IPS-15b (cell line): ENCODE measurements around the gene GAA.

Experiments used
- H3K27me3 ChIP-seq: one replicate; pipeline ENCODE4 v1.6.1; 2013; ENCODE audit warnings: low read length; ENCODE audit not compliant: control insufficient read depth, insufficient read depth
- H3K36me3 ChIP-seq: one replicate; pipeline ENCODE4 v1.6.1; 2013; ENCODE audit warnings: low read length; ENCODE audit not compliant: control insufficient read depth, insufficient read depth
- H3K4me1 ChIP-seq: one replicate; pipeline ENCODE4 v1.6.1; 2013; ENCODE audit warnings: mild to moderate bottlenecking, low read length; ENCODE audit not compliant: control insufficient read depth, insufficient read depth
- H3K4me3 ChIP-seq: one replicate; pipeline ENCODE4 v1.5.1; 2013; ENCODE audit warnings: low read depth, low read length
- H3K9ac ChIP-seq: one replicate; pipeline ENCODE4 v1.6.1; 2013; ENCODE audit warnings: low read depth, mild to moderate bottlenecking, low read length
- H3K9me3 ChIP-seq: one replicate; pipeline ENCODE4 v1.6.1; 2013; ENCODE audit warnings: mild to moderate bottlenecking, low read length; ENCODE audit not compliant: control insufficient read depth, insufficient read depth

Gene GAA

DNA sequence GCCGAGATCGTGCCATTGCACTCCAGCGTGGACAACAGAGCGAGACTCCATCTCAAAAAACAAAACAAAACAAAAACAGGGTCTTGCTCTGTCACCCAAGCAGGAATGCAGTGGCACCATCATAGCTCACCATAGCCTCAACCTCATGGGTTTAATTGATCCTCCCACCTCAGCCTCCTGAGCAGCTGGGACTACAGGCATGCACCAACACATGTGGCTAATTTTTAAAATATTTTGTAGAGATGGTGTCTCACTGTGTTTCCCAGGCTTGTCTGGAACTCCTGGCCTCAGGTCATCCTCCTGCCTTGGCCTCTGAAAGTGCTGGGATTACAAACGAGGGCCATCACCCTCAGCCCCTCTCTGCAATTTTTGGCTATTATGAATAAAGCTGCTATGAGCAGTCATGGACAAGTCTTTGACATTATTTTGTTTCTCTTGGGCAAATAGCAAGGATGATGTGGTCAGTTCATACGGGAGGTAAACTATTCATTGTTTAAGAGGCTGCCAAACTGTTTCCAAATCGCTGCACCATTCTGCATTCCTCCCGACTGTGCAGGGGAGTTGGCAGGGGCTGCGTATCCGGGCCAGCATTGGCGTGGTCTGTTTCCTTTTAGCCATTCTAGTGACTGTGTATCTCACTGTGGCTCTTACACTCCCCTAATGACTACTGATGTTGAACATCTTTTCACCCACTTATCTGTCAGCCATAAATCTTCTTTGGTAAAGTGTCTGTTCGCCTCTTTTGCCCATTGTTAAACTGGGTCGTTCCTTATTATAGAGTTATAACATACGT, 24.5 kb downstream of the GAA start:
- Histone ChIP-seq H3K9ac (no peak overlapping the region), H3K9me3 (no peaks in the 10 kb centered on the region), H3K36me3 (no peaks in the 10 kb centered on the region), H3K4me1 (peaks cover 12% of the 10 kb centered on the region), H3K4me3 (no peak overlapping the region), H3K27me3 (no peaks in the 10 kb centered on the region)

DNA sequence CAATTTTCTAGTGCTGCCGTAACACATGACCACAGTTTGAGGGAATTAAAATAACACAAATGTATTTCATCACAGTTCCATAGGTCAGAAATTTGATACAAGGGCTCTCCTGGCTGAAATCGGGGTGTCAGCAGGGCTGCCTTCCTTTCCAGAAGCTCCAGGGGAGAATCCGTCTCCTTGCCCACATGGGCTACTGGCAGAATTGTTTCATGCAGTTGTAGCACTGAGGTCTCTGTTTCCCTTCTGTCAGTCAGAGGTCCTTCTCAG, 25.0 kb downstream of the GAA start:
- H3K9me3 ChIP-seq = no peaks in the 10 kb centered on the region
- H3K36me3 ChIP-seq = no peaks in the 10 kb centered on the region
- H3K4me3 ChIP-seq = no peak overlapping the region
- no peaks in the 10 kb centered on the region for H3K27me3 ChIP-seq
- H3K9ac ChIP-seq = no peak overlapping the region
- peaks cover 12% of the 10 kb centered on the region for H3K4me1 ChIP-seq

DNA sequence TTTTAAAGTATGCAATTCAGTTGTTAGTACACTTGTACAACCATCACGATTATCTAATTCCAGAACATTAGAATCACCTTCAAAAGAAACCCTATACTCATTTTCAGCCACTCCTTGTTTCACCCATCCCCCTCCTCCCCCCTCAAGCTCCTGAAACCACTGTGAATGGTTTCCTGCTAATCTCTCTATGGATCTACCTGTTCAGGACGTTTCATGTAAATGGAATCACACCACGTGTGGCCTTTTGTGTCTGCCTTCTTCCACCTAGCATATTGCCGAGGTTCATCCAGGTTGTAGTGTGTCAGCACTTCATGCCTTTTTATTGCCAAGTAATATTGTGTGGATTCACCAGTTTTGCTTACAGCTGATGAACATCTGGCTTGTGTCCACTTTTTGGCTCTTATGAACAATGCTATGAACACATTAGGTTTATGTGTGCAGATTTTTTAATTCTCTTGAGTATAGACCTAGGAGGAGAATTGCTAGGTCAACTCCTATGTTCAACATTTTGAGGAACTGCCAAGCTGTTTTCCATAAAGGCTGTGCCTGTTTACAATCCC, 27.7 kb downstream of the GAA start:
- no peak overlapping the region for H3K4me3 ChIP-seq
- H3K9ac ChIP-seq = no peak overlapping the region
- peaks cover 7% of the 10 kb centered on the region for H3K4me1 ChIP-seq
- H3K27me3 ChIP-seq = no peaks in the 10 kb centered on the region
- peaks cover 9% of the 10 kb centered on the region for H3K36me3 ChIP-seq
- no peaks in the 10 kb centered on the region for H3K9me3 ChIP-seq

DNA sequence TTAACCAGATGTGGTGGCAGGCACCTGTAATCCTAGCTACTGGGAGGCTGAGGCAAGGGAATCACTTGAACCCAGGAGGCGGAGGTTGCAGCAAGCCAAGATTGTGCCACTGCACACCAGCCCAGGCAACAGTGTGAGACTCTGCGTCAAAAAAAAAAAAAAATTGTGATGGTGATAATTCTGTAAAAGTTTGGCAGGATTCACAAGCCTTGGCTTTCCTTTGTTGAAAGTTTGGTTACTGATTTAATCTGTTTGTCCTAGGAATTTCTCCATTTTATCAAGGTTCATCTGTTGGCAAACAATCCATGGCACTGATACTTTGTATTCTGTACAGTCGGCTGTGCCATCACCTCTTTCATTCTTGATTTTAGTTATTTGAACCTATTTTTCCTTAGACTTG, 29.6 kb downstream of the GAA start:
- Histone ChIP-seq H3K36me3 (peaks cover 17% of the 10 kb centered on the region), H3K4me3 (no peak overlapping the region), H3K9me3 (no peaks in the 10 kb centered on the region), H3K9ac (no peak overlapping the region), H3K27me3 (no peaks in the 10 kb centered on the region), H3K4me1 (no peaks in the 10 kb centered on the region)

DNA sequence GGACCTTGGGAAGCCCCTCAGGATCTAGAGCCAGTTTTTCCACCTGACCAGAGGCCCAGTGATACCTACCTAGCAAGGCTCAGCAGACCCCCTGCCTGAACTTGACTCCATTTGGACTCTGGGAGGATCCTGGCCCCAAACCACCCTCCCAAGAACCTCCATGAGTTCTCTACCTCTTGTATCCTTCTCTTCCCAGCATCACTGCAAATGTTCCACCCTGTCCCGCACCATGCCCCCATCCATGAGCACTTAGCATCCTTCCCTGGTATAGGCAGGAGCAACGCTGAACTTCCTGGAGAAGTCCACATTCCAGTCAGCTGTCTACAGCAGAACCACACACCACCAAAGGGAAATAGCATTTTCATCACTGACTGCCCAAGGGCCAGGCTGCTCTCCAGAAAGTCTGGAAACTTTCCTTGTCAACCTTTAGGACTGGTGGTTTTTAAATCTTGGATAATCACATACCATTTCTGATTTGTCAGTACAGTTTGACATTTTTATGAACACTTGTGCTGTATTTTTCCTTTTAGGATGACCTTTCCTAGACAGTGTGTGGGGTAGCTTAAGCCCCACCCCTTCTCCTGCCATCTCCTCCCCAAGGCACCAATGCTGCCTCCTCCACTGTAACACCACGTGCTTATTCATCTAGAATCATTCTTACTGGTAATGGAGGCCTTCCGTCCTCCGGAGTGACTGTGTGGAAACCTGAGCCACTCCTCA, 31.7 kb downstream of the GAA start:
- no peak overlapping the region for H3K9ac ChIP-seq
- no peaks in the 10 kb centered on the region for H3K4me1 ChIP-seq
- no peak overlapping the region for H3K4me3 ChIP-seq
- H3K27me3 ChIP-seq = no peaks in the 10 kb centered on the region
- H3K36me3 ChIP-seq = peaks cover 31% of the 10 kb centered on the region
- no peaks in the 10 kb centered on the region for H3K9me3 ChIP-seq

DNA sequence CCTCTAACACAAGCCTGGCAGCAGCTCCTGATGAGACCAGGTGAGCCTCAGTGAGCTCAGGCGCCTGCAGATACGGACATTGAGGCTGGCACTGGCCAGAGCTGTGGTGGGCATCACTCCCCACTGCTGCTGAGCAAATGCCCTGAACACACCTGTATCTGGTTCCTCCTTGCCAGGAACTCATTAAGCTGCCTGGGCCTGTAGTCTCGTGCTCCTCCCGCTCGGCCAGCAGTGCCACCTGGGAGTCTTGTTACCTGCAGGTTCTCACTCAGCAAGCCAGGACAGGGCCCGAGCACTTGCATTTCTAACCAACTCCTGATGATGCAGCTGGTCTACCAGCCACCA, 32.2 kb downstream of the GAA start:
- H3K4me1 ChIP-seq = no peaks in the 10 kb centered on the region
- no peak overlapping the region for H3K4me3 ChIP-seq
- H3K36me3 ChIP-seq = peaks cover 36% of the 10 kb centered on the region
- no peak overlapping the region for H3K9ac ChIP-seq
- H3K27me3 ChIP-seq = no peaks in the 10 kb centered on the region
- H3K9me3 ChIP-seq = no peaks in the 10 kb centered on the region

DNA sequence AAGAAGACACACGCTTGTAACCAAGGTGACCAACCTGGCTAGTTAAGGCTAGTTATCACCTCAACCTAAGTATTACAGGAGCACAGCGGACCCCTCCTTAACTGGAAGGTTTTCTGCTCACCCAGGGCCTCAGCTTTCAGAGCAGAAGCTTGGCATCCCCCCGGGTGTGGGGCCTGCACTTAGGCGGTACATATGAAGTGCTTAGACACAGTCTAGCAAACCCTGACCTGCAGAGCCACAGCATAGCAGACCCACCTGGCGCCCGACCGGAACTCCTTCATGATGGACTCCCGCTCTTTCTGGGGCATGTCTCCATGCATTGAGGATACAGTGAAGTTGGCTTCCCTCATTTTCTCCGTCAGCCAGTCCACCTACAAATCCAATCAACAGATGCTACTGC, 35.8 kb downstream of the GAA start:
- Histone ChIP-seq H3K9ac (no peak overlapping the region), H3K4me1 (no peaks in the 10 kb centered on the region), H3K4me3 (no peak overlapping the region), H3K9me3 (no peaks in the 10 kb centered on the region), H3K27me3 (no peaks in the 10 kb centered on the region), H3K36me3 (peaks cover 57% of the 10 kb centered on the region)

DNA sequence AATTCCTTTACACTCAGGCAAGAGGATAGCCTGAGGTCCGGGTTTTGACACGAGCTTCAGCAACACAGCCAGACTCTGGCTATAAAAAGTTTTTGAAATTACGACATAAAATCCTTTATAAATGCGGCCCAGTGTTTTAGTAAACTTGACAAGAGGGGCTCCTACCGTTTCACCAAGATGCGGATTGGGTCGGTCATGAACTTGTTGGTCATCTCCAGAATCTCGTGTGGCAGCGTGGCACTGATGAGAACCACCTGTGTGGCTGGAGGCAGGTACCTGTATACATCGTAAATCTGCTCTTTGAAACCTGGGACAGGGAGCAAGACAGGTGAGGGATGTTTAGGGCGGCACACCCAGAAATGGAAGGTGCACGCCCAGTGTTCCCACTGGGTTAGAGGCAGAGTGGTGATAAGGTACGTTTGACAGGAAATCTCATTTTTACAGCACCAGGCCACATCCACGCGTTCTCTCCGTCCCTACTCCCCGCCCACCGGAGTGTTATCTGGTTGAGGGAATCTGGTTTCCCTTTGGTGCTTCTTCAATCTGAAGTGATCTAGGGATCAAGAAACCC, 37.6 kb downstream of the GAA start:
- H3K9me3 ChIP-seq = no peaks in the 10 kb centered on the region
- H3K4me1 ChIP-seq = no peaks in the 10 kb centered on the region
- no peak overlapping the region for H3K9ac ChIP-seq
- no peak overlapping the region for H3K4me3 ChIP-seq
- peaks cover 63% of the 10 kb centered on the region for H3K36me3 ChIP-seq
- no peaks in the 10 kb centered on the region for H3K27me3 ChIP-seq

DNA sequence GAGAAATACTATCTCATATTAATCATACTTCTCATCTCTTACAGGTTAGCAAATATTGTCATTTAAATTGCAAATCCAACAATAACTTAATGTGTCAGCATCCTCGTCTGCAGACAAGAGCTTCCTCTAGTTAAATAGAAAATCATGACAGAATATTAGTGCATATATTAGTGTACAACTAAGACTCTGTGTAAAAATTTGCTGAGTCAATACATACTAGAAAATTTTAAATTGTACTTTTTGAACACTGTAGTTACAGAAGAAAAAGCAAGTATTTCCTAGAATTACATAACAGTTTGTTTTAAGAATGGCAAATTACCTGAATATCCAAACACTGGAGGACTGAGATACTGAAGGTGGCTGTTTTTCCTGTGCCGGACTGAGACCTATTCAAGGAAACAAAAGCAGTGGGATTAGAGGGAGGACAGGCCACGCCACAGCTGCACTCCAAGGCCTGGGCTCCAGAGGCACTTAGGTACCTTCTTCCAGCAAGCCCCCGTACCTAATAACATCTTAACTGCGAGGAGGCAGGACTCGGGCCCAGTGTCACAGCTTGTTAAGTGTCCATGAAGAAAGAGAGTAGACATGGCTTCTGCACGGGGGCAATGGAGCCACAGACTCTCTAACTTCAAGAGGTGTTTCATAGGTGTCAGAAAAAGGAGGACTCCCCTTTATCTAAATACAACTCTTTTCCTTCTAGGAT, 40.2 kb downstream of the GAA start:
- Histone ChIP-seq H3K36me3 (peaks cover 56% of the 10 kb centered on the region), H3K4me3 (no peak overlapping the region), H3K9ac (no peak overlapping the region), H3K27me3 (no peaks in the 10 kb centered on the region), H3K4me1 (peaks cover 5% of the 10 kb centered on the region), H3K9me3 (no peaks in the 10 kb centered on the region)

DNA sequence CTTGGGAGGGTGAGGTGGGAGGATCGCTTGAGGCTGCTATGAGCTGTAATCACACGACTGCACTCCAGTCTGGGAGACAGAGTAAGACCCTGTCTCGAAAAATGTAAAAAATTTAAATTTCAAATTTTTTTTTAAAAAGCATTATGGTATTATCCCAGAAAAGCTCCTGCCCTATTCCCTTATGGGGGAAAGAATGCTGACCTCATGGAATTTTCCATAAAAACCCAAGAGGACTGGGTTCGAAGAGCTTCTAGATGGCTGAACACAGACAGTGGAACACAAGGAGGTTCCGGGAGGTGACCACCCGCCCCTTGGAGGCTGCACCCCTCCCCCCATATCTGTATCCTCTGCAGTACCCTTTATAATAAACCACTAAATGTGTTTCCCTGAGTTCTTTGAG, 41.5 kb downstream of the GAA start:
- H3K4me3 ChIP-seq = no peak overlapping the region
- no peak overlapping the region for H3K9ac ChIP-seq
- no peaks in the 10 kb centered on the region for H3K9me3 ChIP-seq
- H3K4me1 ChIP-seq = peaks cover 5% of the 10 kb centered on the region
- H3K36me3 ChIP-seq = peaks cover 44% of the 10 kb centered on the region
- H3K27me3 ChIP-seq = no peaks in the 10 kb centered on the region

DNA sequence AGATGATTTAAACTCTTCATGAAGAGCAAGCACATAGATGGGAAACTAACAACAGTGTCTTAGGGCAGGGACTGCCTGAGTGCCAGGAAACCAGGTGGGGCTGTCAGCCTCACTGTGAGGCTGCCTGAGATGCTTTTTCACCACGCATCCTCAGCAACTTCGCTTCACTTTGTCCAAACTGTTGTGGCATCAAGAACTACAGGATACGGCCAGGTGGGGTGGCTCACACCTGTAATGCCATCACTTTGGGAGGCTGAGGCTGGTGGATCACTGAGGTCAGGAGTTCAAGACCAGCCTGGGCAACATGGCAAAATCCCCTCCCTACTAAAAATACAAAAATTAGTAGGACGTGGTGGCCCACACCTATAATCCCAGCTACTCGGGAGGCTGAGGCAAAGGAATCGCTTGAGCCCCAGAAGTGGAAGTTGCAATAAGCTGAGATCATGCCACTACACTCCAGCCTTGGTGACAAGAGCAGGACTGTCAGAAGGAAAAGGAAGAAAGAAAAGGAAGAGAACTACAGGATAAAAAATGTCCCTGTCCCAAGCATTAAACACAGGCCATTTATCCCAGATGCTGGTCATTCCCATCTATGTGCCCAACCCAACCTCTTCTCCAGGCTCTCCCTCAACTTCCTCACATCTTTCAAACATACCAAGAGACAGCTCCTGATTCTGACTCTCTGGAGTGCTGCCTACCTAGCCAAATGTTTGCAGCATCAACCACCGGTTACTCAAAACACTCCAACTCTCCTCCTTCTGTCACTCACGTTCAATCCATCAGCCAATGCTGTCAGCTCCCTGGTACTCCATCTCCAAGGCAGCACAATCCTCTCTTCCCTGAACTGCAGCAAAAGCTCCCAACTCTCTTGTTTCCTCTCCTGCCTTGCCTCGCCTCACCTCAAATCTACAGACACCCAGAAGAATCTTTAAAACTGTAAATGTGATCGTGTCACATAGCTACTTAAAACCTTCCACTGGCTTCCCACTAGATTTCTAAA, 44.0 kb downstream of the GAA start:
- peak overlapping the region; percentile 73 for H3K9ac ChIP-seq
- H3K27me3 ChIP-seq = no peaks in the 10 kb centered on the region
- H3K9me3 ChIP-seq = no peaks in the 10 kb centered on the region
- H3K4me1 ChIP-seq = peaks cover 5% of the 10 kb centered on the region
- peaks cover 23% of the 10 kb centered on the region for H3K36me3 ChIP-seq
- H3K4me3 ChIP-seq = peak overlapping the region; percentile 81
